ENCODE data around the gene ARHGEF25.
"Not testable (repeated sequence)": the region's sequence is repeated elsewhere in the genome, so short reads cannot be mapped to it uniquely, and the experiment has no call there.

The ARHGEF25 gene

GRCh38 chr12:57636731-57637130 is 25.5 kb downstream of the ARHGEF25 start:
- DNase-seq (ENCODE audit: low spot score), result not testable (repeated sequence)

- DNase-seq (ENCODE audit: low spot score), result no peak
These were observed 26.1 kb downstream of the ARHGEF25 start for GRCh38 chr12:57637364-57637763.

- no peak for DNase-seq (ENCODE audit: low spot score)
These were observed 26.9 kb downstream of the ARHGEF25 start for GRCh38 chr12:57638096-57638495.

GRCh38 chr12:57640175-57641042 is 29.2 kb downstream of the ARHGEF25 start:
- DNase-seq (ENCODE audit: low spot score), result no peak

- DNase-seq (ENCODE audit: low spot score), result no peak
These were observed 30.6 kb downstream of the ARHGEF25 start for GRCh38 chr12:57641699-57642442.

- DNase-seq (ENCODE audit: low spot score), result not testable (repeated sequence)
These were observed 34.9 kb downstream of the ARHGEF25 start for GRCh38 chr12:57645990-57646658.

GRCh38 chr12:57646659-57647049 is 35.4 kb downstream of the ARHGEF25 start:
- not testable (repeated sequence) for DNase-seq (ENCODE audit: low spot score)

- no peak for DNase-seq (ENCODE audit: low spot score)
These were observed 42.8 kb downstream of the ARHGEF25 start for GRCh38 chr12:57654042-57654441.

- DNase-seq (ENCODE audit: low spot score), result no peak
These were observed 44.5 kb downstream of the ARHGEF25 start for GRCh38 chr12:57655541-57656240.

GRCh38 chr12:57656408-57656807 is 45.2 kb downstream of the ARHGEF25 start:
- not testable (repeated sequence) for DNase-seq (ENCODE audit: low spot score)

GRCh38 chr12:57657744-57658143 is 46.5 kb downstream of the ARHGEF25 start:
- no peak for DNase-seq (ENCODE audit: low spot score)

- no peak for DNase-seq (ENCODE audit: low spot score)
These were observed 47.7 kb downstream of the ARHGEF25 start for GRCh38 chr12:57658890-57659289.

GRCh38 chr12:57661376-57661775 is 50.1 kb downstream of the ARHGEF25 start:
- DNase-seq (ENCODE audit: low spot score), result no peak

- DNase-seq (ENCODE audit: low spot score), result not testable (repeated sequence)
These were observed 54.0 kb downstream of the ARHGEF25 start for GRCh38 chr12:57665066-57665820.

All from SK-N-DZ (cell line).